HTERT RPE-1 (cell line): ENCODE measurements around the gene ABCB8.

Experiments
- in situ Hi-C: fragments of 300-500 bp; cut with MboI; formaldehyde crosslinking; loops from 4 replicates; pipeline ENCODE4 v1.14.3; 2020; ENCODE audit warnings: low sequenced_read_pairs

The ABCB8 gene

DNA sequence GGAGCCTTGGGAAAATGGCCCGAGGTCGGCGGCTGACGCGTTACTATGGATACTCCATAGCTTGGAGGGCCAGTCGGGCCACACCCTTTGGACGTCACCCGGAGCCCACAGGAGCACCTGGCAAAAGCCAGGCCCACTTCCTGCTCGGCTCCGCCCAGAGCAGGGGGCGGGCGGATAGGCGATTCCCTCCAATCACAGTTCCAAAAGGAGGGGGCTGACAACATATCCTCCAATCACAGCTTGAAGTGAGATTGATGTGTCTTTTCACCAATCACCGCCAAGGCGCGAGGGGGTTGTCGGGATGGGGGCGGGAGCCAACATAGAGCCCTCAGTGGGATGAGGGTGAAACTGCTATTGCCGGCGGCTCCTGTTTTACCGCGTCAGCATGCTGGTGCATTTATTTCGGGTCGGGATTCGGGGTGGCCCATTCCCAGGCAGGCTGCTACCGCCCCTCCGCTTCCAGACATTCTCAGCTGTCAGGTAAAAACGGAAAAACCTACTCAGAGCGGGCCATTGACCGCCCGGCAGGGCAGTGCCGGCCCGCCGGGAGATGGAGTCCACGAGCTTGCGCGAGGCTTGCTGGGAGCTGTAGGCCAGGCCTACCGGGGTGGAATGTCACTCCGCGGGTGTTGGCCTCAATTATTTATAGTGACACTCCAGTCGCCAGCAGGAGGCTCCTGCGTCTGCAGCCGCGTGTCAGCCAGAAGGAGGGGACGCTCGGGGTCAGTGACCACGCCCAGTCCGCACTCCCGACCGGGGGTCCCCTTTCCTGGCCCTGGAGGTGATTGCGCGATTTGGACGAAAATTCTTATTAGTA lies at the start of gene ABCB8:
Gene ABCB8, plus strand, starts transcription at position 320 of the 817 bp plus-strand sequence. Its CDS starts 66 bp downstream, at position 386.
- in situ Hi-C loops, result no loop called here

DNA sequence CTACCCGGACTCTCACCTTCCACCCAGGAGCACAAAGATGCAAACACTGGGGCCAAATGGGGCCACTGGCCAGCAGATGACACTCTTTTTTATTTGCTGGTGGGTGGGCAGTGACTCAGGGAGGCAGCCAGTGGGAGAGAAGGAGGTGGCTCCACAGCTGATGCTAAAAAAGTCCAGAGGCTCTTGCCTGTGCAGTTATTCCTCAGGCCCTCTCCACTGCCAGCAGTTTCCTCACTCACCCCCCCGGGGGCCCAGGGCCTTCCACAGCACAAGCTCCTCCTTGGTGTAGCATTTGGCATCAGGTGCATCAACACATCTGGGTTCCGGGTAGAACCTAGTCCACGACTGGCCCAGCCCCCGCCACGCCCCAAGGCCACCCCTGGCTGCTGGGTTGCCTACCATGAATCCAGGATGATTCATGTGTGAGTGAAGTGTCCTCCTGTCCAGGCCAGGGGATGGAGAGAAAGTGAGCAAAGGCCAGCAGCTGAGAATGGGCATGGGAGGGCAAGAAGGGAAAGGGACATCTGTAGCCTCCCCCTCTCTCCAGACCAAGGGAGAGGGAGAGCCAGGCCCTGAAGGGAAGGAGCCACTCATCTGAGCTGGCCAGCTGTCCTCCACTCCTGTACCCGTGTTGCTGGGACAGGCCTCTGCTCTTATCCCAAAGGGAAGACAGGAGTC lies 48.4 kb upstream of the ABCB8 start:
- in situ Hi-C loops, result no loop called here

DNA sequence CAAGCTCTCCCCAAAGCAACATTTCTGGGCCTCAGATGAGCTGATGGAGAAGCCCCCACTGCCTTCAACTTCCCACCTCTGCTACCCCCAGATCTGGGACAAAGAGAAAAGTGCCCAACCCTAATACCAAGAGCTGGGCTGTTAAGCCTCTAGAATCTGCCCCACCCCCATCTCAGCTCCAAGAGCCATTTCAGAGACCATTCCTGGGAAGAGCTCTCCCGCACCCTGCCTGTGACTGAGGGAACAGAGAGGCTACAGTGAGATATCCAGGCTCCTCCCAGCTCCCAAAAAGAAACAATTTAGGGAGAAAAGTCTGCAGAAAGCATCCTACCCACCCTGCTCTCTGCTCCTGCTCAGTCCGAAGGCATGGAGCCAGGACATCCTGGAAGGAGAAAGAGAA lies 47.6 kb upstream of the ABCB8 start:
- in situ Hi-C loops, result no loop called here

DNA sequence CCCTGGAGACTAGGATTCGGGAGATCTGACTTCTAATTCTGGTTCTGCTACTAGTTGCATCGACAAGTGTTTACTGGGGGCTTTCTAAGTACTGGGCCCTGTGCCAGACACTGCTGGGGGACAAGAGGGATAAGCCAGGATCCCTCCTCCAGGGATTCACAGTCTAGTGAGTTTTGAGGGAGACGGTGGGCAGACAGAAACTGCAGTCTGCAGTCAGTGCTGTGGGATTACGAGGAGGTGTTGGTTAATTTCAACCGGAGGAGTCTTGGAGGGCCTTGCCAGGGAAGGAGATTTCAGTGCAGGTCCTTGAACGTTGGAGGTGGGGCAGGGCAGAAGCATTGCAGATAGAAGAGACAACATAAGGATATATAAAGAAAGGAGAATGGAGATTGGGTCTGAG lies 46.6 kb upstream of the ABCB8 start:
- in situ Hi-C loops, result no loop called here

DNA sequence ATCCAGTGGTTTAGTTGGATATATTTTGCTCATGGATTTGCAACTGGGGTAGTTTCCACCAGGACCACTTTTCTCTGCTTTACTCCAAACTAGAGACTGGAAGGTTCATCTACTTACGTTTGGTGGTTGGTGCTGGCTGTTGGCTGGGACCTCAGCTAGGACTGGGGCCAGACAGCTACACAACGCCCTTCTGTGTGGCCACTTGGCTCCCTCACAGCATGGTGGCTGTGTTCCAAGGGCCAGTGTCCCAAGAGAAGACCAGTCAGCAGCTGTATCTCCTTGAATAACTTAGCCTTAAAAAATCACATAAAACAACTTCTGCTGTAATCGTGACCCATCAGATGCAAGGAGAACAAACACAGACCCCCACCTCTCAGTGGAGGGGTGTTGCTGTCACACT lies 45.9 kb upstream of the ABCB8 start:
- in situ Hi-C loops, result no loop called here

DNA sequence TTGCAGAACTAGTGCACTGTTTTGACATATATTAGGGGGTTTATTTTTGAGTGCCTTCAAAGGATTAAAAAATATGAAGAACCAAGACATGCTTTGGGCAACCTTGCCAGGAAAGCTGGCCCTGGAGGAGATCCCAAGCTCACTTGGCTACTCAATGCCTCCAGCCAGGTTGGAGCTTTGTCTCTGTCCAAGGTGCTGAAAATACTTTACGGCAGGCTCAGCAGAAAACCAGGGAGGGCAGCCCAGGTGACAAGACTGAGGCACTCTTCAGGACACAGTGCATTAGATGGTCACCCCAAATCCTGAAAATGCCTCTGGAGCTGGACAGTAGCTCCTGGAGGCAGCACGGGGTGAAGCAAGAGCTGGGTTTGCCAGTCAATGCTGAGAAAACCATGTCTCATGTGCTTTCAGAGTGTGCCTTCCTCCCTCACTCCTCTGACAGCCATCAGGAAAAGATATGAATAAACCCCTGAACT lies 44.3 kb upstream of the ABCB8 start:
- in situ Hi-C loops, result no loop called here

DNA sequence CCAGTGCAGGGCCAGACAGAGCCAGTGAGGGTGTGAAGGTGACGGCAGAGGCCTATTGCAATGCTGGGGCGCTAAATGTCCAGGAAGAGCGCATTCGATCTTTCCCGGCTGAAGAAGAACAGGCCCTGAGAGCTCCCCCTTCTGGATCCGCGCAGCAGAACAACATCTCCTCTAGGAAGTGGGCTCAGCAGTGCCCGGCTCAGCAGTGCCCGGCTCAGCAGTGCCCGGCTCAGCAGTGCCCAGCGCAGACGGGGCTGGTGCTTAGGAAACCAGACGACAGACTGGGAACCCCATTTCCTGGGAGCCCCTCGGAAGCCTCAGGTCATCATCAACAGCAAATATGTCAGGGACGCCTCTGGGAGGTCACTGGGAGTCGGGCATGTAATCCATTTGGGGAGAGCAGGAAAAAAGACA lies 42.1 kb upstream of the ABCB8 start:
- in situ Hi-C loops, result no loop called here

DNA sequence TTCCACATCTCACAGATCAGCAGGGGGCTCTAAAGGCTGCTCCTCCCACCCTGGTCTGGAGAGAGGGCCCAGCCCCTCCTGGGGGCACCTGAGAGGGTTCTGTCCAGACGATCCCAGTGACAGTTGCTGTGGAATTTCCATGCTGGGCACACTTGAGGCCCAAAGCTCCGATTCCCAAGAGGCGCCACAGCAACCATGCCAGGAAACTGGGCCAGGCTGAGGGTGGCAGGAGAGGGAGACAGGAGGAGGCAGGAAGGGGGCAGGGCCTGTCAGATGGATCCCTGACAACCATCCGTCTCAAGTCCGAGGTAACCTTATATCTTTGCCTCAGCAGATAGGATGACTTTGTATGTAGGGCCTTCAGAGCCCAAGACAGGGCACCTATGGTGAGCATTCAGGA lies 41.7 kb upstream of the ABCB8 start:
- in situ Hi-C loops, result no loop called here

DNA sequence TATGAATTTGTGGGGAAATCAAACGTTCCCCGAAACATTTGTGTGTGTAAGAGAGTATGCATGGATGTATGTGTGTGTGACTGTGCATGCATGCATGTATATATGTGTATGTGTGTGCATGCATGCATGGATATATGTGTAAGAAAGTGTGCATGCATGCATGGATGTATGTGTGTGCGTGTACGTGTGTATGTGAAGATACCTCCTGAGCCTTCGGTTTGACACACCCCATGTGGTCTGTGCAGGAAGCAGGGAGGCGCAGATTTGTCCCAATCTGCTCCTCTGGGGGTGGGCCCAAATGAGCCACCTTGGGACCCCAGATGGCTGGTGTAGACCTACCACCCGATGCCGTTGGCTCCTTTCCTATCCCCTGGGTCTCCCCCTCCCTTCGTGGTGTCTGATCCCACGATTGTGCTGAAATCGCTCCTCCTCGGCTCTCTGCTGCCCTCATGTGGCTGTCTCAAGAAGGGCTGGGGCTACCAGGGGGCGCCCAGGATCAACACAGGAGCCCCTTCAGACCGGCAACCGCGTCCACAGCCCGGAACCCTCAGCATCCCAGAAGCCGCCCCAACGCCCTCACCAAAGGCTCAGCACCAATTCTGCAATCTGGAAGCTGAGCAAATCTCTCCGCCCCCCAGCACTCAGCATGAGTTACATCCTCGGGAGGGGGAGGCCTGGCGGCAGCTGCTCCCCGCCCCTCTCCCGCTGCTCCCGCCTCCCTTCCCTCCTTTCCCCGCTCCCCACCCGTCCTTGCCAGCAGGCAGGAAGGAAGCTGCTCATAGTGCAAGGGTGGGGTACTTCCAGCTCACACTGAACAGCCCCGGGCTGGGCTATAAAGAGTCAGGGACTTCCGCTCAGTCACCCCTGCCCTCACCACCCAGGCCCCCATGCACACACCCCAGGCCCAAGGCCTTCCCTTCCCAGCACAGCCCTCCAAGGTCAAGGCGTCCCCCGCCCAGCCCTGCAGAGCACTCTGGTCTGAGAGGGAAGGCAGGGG lies 39.7 kb upstream of the ABCB8 start:
- in situ Hi-C loops, result no loop called here

DNA sequence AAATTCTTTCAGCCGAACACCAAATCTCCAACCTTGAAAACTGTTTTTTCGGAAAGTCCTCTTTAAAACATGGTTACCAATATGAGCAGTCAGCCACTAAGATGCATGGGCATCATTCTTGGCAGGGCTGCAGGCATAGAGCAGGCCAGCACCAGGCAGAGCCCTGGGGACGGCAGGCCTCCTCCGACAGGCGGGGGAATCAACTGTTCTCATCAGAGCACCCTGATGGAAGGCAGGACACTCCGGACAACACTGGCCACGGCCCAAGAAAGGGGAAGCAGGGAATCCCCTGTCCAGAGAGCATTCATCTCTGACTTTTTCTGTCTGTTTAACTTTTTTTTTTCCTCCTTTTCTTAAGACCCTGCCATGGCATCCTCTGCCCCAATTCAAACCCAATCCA lies 38.8 kb upstream of the ABCB8 start:
- in situ Hi-C loops, result no loop called here

DNA sequence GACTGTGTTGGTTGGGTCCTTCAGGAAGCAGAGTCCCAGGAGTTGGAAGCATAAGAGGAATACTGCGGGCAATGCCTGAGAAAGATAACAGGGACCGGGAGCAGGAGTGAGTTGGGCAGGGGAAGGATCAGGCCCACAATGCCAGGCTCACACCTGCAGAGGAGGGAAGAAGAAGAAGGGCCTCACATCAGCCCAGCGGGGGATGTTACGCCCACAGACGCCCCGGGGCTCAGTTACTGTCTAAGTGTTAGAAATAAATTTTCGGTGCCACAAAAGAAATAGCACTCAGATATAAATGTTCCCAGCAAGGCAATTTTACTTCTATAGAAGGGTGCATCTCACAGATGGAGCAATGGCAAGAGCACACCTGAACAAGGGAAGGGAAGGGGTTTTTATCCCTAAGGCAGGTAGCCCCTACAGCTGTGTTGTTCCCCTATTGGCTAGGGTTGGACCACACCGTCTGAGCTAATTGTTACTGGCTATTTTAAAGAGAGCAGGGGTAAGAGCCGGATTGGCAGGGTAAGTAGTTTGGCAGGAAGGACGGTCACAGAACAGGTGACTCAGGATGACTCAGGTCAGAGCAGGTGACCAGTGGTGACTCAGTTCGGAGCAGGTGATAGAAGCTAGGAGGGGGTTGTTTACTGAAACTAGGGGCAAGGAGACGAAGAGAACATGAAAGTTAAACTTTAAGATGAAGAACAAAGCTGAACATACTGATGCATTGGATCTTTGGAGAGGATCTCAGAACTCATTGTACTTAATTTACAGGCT lies 37.6 kb upstream of the ABCB8 start, which contains the start of gene NOS3:
Gene NOS3, plus strand, starts transcription at position 602 of the 771 bp plus-strand sequence. CDS start 2,787 bp downstream, outside the sequence.
- in situ Hi-C loops, result no loop called here

DNA sequence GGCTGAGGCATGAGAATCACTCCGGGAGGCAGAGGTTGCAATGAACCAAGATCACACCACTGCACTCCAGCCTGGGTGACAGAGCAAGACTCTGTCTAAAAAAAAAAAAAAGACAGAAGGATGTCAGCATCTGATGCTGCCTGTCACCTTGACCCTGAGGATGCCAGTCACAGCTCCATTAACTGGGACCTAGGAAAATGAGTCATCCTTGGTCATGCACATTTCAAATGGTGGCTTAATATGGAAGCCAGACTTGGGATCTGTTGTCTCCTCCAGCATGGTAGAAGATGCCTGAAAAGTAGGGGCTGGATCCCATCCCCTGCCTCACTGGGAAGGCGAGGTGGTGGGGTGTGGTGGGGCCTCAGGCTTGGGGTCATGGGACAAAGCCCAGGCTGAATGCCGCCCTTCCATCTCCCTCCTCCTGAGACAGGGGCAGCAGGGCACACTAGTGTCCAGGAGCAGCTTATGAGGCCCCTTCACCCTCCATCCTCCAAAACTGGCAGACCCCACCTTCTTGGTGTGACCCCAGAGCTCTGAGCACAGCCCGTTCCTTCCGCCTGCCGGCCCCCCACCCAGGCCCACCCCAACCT lies 36.1 kb upstream of the ABCB8 start:
- in situ Hi-C loops, result no loop called here

DNA sequence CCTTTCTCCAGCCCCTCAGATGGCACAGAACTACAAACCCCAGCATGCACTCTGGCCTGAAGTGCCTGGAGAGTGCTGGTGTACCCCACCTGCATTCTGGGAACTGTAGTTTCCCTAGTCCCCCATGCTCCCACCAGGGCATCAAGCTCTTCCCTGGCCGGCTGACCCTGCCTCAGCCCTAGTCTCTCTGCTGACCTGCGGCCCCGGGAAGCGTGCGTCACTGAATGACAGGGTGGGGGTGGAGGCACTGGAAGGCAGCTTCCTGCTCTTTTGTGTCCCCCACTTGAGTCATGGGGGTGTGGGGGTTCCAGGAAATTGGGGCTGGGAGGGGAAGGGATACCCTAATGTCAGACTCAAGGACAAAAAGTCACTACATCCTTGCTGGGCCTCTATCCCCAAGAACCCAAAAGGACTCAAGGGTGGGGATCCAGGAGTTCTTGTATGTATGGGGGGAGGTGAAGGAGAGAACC lies 35.4 kb upstream of the ABCB8 start:
- in situ Hi-C loops, result no loop called here

DNA sequence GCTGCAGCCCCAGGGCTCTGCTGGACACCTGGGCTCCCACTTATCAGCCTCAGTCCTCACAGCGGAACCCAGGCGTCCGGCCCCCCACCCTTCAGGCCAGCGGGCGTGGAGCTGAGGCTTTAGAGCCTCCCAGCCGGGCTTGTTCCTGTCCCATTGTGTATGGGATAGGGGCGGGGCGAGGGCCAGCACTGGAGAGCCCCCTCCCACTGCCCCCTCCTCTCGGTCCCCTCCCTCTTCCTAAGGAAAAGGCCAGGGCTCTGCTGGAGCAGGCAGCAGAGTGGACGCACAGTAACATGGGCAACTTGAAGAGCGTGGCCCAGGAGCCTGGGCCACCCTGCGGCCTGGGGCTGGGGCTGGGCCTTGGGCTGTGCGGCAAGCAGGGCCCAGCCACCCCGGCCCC lies 34.7 kb upstream of the ABCB8 start:
- in situ Hi-C loops, result no loop called here

DNA sequence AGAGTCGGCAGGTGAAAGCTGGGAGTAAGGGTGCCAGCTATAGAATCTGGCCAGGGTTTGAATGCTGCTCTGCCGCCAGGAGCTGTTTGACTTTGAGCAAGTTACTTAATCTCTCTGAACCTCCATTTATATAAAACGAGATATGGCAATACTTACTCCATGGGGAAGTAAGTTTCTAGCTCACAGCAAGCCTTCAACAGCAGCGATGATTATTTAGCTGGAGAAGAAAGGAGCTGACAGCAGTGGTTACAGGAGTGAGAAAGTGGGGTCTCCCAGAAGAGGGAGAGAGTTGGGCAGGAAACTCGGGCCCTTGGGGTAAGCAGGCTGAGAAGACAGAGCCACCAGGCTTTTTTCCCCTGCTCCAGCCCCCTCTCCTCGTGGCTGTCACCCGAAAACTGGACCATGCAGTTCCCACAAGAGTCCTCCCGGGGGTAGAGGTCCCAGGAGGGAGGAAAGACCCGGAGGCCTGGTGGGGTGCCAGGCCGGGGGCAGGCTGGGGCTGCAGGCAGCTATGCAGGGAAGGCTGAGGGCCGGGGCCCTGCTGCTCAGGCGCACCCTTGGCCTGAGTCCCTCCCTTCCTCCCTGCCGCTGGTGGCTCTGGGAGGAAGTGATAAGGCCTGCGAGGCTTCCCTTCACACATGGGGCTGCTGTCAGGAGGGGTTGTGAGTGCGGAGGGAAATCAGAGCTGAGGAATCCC lies 34.0 kb upstream of the ABCB8 start:
- in situ Hi-C loops, result no loop called here

DNA sequence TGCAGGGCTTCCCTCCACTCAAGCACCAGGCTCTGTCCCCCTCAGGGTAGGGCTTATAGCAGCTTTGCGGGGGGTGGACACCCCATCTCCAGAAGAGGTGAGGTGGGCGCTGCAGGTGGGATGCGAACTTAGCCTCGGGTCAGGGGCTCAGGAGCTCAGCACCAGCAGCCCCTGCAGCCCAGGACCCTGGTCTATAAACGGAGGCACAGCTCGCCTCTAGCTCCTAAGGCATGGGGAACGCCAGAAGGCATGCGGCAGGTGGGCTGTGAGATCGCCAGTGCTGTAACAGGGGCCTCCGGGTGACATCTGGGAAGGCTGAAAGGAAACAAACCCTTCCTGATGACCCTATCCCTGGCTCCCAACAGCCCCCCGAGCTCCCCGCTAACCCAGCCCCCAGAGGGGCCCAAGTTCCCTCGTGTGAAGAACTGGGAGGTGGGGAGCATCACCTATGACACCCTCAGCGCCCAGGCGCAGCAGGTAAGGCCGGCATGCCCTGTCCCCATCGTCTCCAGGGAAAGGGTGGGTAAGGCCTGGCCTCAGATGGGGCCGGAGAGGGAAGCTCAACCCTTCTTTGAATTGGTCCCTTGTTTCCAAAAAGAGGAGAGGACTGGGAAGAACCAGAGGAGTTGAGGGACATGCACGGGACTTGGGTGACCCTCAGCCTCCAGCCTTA lies 33.3 kb upstream of the ABCB8 start:
- in situ Hi-C loops, result no loop called here

DNA sequence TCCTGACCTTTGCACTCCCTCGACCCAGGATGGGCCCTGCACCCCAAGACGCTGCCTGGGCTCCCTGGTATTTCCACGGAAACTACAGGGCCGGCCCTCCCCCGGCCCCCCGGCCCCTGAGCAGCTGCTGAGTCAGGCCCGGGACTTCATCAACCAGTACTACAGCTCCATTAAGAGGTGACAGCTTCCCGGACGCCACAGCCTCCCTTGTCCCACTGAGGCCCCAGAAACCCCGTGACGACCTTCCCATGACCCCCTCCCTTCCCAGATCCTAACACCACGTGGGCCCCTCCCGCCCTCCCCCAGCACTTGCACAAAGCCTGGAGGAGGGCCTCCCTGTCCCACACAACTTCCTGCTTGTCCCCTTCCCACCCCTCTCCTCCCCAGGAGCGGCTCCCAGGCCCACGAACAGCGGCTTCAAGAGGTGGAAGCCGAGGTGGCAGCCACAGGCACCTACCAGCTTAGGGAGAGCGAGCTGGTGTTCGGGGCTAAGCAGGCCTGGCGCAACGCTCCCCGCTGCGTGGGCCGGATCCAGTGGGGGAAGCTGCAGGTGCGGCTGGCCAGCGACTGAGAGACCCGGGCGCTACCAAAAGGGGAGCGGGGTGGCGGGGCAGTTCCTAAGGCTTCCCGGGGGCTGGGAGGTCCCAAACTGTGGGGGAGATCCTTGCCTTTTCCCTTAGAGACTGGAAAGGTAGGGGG lies 31.7 kb upstream of the ABCB8 start:
- in situ Hi-C loops, result no loop called here

DNA sequence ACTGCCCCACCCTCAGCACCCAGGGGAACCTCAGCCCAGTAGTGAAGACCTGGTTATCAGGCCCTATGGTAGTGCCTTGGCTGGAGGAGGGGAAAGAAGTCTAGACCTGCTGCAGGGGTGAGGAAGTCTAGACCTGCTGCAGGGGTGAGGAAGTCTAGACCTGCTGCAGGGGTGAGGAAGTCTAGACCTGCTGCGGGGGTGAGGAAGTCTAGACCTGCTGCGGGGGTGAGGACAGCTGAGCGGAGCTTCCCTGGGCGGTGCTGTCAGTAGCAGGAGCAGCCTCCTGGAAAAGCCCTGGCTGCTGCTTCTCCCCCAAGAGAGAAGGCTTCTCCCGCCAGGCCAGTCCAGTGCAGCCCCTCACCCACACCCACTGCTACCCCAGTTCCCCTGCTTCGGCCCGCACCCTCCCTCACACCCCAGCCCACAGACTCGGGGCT lies 31.2 kb upstream of the ABCB8 start:
- in situ Hi-C loops, result no loop called here
